Measurements from ENCODE around the gene CCNO.

The CCNO gene, protein sequence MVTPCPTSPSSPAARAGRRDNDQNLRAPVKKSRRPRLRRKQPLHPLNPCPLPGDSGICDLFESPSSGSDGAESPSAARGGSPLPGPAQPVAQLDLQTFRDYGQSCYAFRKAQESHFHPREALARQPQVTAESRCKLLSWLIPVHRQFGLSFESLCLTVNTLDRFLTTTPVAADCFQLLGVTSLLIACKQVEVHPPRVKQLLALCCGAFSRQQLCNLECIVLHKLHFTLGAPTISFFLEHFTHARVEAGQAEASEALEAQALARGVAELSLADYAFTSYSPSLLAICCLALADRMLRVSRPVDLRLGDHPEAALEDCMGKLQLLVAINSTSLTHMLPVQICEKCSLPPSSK

DNA sequence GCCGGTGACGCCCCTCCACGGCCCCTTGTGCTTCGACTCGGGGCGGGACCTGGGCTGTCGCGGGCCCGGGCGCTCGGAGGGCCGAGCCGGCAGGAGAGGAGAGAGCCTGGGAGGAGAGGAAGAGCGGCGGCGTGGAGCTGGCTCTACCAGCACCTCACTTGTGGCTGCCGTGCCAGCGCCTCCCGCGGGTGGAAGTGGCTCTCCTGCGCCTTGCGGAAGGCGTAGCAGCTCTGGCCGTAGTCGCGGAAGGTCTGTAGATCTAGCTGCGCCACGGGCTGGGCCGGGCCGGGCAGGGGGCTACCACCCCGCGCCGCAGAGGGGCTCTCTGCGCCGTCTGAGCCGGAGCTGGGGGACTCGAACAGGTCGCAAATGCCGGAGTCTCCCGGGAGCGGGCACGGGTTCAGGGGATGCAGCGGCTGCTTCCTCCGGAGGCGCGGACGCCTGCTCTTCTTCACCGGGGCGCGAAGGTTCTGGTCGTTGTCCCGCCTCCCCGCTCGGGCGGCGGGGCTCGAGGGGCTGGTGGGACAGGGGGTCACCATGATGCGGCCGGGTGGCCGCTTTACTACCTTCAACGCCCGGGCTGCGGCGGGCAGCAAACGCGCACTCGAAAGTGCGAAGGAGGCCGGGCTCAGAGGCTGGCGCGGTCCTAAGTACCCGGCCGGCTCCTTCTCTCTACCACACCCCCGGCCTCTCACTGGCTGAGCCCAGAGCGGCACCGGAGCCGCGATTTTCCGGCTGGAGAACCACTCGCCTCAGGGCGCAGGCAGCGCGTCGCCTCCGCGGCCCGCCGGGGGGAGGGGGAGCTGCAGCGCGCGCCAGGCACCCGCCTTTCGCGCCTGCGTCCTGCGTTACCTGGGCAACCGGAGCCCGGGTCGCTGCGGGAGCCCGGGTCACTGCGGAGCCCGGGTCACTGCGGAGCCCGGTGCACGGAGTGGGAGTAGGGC lies at the start of gene CCNO:
TSS of gene CCNO (minus strand) at position 624 of the 944 bp plus-strand sequence. CDS start at position 539, 85 bp downstream.
- DNase-seq: peak; percentile 50

DNA sequence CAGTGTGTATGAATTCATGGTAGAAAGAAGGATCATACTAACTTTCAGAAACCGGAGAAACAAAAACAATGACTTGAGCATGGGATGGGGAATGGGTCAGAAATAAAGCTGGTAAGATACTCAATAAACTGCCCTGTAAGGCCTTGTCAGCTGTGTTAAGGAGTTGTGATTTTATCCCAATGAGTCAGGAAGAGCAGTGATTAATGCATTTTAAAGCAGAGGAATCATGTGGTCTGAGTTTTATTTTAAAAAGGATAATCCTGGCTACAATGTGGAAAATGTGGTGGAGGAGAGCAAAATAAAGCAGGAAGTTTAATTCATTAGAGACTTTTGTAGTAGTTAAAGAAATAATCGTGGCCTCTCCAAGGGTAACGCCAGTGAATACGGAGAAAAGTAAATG lies 45.4 kb upstream of the CCNO start:
- no peak for DNase-seq

DNA sequence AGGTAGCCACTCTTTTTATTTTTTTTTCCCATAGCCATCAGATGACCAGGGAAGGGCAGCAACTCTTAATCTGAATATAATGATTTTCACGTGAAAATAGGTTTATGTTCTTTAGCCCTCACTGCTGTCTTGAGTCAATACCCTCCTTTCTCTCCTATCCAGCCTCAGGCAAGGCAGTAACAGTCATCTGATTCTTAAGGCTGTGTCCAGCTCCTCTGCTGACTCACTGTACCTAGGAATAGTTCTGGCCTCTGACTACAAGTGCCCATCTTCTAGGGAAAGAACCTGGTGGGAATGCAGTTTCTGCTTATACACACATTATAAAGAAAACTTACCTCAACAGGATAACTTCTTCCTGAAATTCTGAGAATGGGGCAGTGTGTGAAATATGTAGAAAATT lies 43.4 kb upstream of the CCNO start:
- DNase-seq: no peak

DNA sequence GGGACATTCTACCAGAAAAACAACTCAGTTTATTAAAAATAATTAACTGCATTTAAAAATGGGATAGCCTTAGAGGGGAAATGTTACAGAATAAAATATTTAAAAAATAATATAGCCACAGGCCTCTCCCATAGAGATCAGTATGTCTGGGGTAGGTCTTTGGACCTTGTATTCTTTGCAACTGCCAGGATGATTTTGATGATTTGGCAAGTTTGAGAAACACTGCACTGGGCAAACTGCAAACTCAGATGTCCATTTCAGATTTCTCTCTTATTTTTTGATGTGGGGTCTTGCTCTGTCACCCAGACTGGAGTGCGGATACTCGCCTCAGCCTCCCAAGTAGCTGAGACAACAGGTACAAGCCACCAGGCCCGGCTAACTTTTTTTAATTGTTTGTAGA lies 24.9 kb upstream of the CCNO start:
- no peak for DNase-seq

DNA sequence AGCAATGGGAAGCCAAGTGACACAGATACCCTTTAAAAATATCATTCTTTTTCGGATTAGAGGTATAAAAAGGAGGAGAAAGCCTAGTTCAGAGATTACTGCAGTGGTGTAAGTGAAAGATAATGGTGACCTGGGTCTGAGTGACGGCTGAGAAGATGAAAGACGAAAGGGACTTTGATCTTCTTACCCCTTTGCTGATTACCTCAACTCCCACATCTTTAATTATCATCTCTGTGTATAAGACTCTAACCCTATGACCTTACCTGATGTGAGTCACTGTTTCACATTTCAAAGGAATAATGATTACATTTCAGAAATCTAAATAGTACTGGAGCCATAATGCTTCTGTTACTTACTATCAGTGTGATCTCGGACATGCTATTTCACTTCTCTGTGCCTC lies 21.4 kb upstream of the CCNO start:
- DNase-seq: no peak

DNA sequence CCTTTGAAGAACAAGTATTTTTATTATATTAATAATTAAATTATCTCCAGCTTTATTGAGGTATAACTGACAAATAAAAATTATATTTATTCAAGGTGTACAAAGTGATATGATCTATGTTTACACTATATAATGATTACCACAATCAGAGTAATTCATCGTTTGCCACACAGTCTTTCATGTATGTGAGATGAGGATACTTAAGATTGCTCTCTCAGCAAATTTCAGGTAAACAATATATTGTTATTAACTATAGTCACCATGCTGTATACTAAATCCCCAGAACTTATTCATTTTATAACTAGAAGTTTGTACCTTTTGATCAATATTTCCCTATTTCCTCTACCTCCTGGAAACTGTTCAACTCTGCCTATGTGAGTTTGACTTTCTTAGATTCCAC lies 16.7 kb upstream of the CCNO start:
- no peak for DNase-seq

DNA sequence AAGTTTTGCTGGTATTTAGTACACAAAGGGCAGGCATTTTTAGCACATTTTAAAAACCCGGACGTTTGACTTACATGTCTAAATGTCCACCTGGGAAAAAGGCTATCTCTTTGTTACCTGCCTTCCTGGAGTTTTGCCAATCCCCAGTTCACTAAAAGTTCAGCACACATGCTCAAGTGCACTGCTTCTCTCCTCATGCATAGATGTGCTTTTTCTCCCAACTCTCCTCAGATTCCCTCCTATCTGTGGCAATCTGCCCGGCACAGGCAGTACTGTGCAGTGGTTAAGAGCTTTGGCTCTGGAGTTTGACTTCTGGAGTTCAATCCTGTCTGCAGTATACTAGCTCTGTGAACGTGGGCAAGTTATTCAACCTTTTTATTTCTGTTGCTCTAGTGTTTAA lies 8.3 kb upstream of the CCNO start:
- DNase-seq: peak; percentile 4

DNA sequence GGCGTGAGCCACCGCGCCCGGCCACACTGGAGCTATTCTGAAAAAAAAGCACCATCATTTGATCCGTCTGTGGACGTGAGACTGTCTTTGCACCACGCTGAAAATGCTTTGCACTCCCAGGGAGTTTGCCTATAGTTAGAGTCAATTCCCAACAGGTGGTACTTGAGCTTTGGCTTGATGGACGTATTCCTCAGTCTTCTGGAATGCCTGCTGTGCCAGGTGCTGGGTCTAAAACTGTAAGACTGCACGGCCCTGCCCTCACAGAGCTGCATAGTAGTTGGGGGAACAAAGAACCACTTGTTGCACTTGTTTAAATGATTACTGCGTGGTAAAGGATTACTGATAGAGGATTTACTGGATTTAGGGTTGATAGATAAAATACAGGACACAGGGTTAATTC lies 3.4 kb upstream of the CCNO start:
- DNase-seq: no peak

DNA sequence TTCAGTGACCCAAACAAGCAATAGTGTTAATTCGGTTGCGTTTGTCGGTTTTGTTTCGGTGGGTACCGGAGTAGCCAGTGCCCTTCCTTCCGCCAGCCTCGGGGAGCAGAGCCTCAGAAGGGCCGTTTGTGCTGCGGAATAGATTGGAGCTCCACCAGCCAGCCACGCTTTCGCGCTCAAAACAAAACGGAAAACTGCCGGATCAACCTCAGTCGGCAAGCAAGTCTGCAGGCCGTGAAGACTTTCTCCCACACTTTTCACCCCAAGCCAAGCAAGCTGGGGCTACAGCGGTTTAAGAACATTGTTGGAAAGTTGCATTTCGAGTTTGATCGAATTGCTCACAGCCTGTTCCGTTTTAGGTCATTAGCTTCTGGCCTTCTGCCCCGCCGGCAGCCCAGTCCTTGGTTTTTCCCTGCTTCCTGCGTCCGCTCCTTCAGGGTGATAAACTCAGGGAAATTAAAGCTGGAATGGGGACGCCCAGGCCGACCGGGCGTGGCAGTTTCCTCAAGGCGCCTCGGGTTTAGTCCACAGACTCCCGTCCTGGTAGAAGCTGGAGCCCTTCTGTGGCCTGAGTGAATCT lies 803 bp upstream of the CCNO start:
- DNase-seq: peak; percentile 2

DNA sequence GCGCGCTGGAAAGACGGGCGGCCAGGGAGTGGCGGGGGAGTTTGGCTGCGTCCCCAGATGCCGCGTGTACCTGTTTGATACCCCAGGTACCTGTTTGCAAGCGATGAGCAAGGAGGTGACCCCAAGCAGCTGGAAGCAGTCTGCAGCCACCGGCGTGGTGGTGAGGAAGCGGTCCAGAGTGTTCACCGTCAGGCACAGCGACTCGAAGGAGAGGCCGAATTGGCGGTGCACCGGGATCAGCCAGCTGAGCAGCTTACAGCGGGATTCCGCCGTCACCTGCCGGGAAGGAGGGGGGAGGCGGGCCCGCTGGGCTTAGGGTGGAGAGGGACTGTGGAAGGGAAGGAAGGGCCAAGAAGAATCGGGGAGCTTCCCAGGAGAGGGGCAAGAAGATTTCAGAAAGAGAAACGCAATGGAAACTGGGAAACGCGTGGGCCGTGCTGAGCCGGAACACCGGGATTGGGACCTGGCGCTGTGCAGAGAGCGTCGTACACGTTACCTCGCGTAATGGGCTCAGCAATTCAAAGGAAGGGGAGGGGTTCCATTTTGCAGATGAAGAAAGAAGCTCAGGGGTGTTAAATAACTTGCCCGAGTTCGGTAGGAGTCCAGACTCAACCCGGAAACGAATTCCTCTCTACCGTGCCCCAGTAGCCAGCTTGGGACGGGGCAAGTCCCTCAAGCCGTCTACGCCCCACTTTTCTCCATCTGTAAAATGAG lies 980 bp downstream of the CCNO start:
- peak; percentile 3 for DNase-seq

DNA sequence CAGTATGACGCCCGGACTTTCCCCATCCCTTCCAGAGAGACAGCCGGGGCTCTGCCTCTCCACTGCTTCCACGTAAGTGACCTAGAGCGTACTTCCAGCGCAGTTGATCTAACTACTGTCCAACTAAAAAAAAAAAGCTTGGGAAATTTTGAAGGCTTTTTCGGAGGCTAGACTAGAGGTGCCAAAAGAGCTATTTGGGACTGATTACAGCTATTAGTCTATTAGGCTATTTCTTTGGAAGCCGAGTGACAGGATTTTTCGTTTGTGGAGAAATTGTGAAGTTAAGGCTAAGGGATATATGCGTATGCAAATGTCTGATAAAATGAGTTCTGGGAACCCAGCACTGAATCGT lies 1.5 kb downstream of the CCNO start:
- DNase-seq: no peak

DNA sequence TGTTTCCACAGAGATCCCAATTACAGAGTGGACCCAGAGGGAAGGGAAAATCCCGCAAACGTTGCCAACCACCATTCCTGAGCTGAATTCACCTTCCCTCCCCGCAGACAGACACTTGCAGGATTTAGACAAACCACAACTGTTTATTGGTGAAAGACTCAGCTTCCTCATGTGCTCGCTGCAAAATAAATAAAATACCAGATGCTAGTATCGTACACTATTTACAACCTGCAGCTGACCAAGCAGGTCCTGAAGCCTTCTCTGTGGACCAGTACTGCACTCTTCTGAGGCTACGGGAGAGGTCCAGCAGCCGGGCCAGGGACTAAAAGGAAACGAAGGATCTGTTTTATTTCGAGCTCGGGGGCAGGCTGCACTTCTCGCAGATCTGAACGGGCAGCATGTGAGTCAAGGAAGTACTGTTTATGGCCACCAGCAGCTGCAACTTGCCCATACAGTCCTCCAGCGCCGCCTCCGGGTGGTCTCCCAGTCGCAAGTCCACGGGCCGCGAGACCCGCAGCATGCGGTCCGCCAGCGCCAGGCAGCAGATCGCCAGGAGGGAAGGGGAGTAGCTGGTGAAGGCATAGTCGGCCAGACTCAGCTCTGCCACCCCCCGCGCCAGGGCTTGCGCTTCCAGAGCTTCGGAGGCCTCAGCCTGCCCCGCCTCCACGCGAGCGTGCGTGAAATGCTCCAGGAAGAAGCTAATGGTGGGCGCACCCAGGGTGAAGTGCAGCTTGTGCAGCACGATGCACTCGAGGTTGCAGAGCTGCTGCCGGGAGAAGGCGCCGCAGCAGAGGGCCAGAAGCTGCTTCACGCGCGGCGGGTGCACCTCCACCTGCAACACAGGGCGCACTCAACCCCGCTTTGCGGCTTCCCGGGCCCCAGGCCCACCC lies 2.1 kb downstream of the CCNO start:
- DNase-seq: no peak

DNA sequence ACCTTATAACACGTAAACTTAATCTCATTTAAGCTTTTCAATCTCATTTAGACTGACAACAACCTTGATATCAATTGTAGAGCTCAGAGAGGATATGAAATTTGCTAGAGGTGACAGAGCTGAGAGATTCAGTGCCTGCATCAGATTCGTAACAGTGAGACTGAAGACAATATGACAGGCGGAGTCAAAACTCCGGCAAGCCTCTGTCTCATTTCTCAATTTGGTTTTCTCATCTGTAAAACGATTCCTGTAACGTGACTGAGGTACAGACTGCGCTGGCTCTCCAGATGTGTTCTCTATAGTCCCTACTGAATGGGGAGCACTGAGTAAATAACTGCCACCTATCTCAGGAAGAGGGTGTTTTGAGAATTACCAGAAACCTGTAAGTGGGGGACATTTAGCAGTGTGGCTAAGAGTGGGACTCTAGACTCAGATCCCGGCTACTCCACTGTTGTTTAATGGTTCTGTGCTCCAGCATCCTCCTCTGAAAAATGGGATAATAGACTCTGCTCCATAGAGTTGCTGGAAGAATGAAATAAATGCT lies 3.2 kb downstream of the CCNO start:
- no peak for DNase-seq

DNA sequence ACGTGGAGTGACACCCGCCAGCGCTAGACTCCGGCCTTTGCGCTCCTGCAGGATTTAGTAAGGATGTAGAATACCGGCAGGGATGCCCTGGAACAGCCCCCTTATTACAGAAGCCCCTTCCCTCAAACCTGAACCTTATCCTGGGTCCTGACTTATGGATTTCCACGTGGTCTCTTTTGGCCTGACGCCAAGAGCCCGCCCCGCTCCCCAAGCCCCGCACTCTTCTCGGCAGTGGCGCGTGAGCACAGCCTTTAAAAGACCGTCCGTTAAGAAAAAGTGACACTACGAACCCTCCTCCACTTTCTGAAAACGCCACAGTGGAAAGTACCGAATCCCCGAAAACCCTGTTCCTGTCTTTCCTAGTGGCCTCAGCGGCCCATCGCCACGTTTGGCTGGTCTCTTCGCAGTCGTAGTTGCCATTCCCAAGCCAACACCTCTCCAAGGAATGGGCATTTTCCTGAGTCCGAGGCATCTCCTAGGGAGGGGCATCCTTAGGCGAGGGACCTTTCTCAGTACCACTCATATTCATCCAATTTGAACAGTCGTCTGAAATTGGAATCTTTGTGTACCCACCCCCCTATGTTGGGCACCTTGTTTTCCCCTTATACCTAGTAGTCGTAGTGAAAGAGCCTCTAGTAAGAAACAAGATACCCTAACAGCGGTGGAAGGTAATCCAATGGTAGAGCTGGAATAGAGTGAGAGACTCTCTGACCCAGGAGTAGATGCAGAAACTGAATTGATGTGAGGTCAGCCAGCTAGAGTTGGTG lies 5.6 kb downstream of the CCNO start:
- no peak for DNase-seq

DNA sequence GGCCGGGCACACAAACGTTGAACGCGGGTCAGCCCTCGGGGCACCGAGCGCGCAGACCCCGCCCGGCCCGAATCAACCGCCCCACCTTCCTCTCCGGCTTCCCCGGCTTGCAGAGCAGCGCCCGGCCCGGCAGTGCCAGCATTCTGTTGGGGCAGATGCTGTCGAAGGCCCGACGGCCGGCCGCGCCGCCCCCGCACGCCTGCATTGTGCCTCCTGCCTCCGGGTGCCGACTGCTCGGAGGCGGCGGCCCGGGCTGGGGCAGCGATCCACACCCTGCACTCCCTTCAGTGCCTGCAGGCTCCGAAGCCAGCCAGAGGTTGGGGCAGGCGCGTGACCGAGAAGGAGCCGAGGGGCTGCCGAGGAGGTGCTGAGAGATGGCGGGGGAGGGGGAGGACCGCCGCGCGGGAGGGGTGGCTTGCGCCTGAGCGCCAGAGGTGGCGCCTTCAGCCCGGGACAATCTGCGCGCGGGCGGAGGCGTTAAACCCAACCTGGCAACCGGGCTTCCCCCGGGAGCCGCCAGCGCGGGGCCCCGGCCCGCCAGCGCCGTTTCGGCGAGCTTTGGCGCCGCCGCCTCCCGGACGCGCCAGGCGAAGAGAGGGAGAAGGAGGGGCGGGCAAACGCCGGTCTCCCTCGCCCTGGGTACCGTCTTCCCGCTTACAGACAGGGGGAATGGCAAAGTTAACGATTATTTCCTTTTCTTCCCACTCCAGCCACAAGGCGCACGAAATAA lies 6.3 kb downstream of the CCNO start, which contains the start of gene MCIDAS:
TSS of gene MCIDAS (minus strand) at position 382 of the 730 bp plus-strand sequence. CDS start at position 205, 177 bp downstream.
- no peak for DNase-seq

DNA sequence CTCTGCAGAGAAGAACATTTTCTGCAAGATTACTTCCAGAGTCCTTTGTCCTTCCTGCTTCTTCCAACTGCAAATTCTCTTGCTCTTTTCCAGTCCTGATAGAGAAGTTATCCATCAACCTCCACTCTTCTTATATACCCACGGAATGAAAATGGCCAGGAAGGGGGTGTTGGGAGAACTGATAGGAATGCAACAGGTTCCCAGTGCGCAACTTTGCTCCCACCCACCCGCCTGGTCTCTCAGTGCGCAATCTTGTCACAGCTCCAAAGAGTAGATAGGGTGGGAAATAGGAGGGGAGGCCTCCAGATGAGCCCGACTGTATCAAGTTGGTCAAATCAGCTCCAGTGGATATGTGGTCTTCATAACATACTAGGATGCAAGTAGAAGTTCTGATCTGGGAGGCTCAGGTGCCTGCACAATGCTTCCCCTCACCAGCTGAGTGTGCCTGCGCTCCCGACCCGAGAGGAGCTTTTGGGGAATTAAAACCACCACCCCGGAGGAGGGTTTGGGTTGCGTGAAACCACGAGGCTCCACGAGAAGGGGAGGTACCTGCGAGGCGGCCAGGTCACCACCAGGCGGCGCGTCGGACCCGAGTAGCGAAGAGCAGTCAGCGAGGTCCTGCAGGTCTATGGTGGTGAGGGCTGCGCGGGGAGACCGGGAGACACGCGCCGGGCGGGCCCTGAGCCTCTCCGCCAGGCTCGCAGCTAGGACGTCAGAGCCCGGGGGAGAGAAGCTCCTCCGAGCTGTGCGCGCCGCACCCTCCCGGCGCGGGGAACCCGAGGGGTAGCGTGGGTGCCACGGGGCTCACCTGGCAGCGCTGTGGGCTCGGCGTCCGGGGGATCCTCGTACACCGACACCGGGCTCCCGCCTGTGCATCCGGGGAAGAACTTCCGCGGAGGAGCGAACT lies 7.1 kb downstream of the CCNO start:
- peak; percentile 61 for DNase-seq

DNA sequence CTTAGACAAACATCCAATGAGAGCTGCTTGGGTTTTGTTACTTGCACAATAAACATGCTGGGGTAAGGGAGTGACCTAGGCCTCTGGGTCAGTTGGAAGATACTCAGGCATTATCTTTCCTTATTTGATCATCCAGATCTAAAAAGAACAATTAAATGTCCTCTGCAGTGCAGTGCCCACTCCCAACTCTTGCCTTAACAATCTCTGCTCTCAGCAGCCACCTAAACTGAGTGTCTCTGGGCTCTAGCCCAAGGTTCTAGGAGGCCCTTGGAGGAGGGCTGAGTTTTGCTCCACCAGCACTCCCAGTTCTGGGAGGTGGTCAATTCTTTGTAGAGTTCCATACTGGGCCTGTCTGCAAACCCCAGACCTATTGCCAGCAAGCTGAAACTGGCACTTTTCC lies 8.1 kb downstream of the CCNO start:
- no peak for DNase-seq

DNA sequence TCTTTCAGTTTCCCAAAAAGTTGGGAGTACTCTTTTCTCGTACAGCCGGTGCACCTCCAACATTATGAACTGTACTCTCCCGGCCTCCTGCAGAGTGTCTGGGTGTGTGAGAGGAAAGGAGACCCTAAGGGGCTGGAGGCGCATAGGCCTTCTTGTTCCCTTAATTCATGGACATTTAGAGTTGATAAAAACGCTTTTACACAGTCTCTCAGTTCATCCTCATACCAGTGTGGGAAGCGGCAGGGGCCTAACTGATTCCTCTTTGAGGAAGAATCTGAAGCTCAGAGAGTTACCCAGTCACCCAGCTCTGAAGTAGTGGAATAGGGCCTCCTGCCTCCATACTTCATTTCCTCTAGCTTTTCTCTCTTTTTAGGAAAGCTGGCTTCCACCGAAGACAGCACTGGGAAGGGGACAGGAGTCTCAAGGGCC lies 9.6 kb downstream of the CCNO start:
- DNase-seq: no peak

Data from NCI-H1092 (cell line).